Measurements from ENCODE around the gene EFL1. TPM values are rescaled to one million over a fixed set of nuclear protein-coding genes. Genes with fewer than 3 reads are reported as not detected.

EFL1 gene
- polyA plus RNA-seq, 1 donor (not counting 4 experiments of a cell fraction or from before 2014, with no cell fraction given): 32.0 TPM

- DNase-seq (ENCODE audit: low read depth, low spot score): no peak
- Histone ChIP-seq H3K4me1 (ENCODE audit: control insufficient read depth, extremely low read depth, insufficient read depth, low read length) (peaks cover 4% of the 10 kb centered on the region), H3K27ac (ENCODE audit: control insufficient read depth, insufficient read depth, low read length) (no peak overlapping the region), H3K79me2 (ENCODE audit: control insufficient read depth, insufficient read depth, low read length) (no peaks in the 10 kb centered on the region), H3K36me3 (ENCODE audit: control insufficient read depth in 2 of 2, extremely low read depth in 1 of 2, insufficient read depth in 2 of 2, low read length in 2 of 2) (no peaks in the 10 kb centered on the region), H3K27me3 (ENCODE audit: control insufficient read depth, extremely low read depth, insufficient read depth, low read length) (no peaks in the 10 kb centered on the region), H3K9ac (ENCODE audit: control insufficient read depth, extremely low read depth, insufficient read depth, low read length) (no peak overlapping the region), H4K20me1 (ENCODE audit: control insufficient read depth, extremely low read depth, insufficient read depth, low read length) (no peaks in the 10 kb centered on the region), H3K4me2 (ENCODE audit: control insufficient read depth, extremely low read depth, insufficient read depth, low read depth, low read length) (no peak overlapping the region), H3K4me3 (ENCODE audit: control insufficient read depth in 2 of 3, extremely low read depth in 1 of 3, insufficient read depth in 2 of 3, low read depth in 1 of 3, low read length in 3 of 3) (no peak overlapping the region), H2AFZ (ENCODE audit: control insufficient read depth, low read length) (no peak overlapping the region), H3K9me1 (ENCODE audit: control insufficient read depth, extremely low read depth, insufficient read depth, low read length) (no peaks in the 10 kb centered on the region), H3K9me3 (ENCODE audit: control insufficient read depth, low read depth, low read length) (no peaks in the 10 kb centered on the region)
- no peak for TF ChIP-seq CTCF (optimal IDR thresholded peaks at IDR 0.05 in 1 of 3, IDR thresholded peaks at IDR 0.05 in 1 of 3, conservative IDR thresholded peaks at IDR 0.05 in 1 of 3; ENCODE audit: extremely low read depth in 1 of 3, insufficient read depth in 2 of 3, low read length in 3 of 3)
- no peak for TF ChIP-seq EZH2 (IDR thresholded peaks at IDR 0.05; ENCODE audit: low read length)
- dilution Hi-C loops (cut with MboI; ENCODE audit: extremely low pct_ligation_motif_present, low sequenced_read_pairs): no loop called here
- FAIRE-seq: no peak
Measured at GRCh38 chr15:82098674-82099073, 163.9 kb downstream of the EFL1 start.

DNA sequence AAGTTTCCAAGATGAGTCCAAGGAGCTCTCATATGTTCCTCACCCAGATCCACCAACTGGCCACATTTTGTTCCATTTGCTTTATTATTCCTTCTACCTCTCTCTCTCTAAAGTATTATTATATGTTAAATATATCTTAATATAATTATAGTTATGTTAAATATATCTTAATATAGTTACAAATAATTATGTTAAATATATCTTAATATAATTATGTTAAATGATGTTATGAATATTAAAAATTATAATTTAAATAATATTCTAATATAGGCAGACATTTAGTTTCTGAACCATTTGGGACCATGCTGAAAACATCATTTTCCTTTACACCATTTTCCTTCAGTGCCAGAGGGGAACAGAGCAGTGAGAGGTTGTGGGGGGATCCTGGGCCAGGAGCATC is 166.7 kb downstream of the EFL1 start:
- no peak for FAIRE-seq

More for the DNA sequence above, 166.7 kb downstream of the EFL1 start:
- Histone ChIP-seq H3K4me1 (ENCODE audit: control insufficient read depth, extremely low read depth, insufficient read depth, low read length) (peaks cover 6% of the 10 kb centered on the region), H3K36me3 (ENCODE audit: control insufficient read depth in 2 of 2, extremely low read depth in 1 of 2, insufficient read depth in 2 of 2, low read length in 2 of 2) (no peaks in the 10 kb centered on the region), H3K4me3 (ENCODE audit: control insufficient read depth in 2 of 3, extremely low read depth in 1 of 3, insufficient read depth in 2 of 3, low read depth in 1 of 3, low read length in 3 of 3) (no peak overlapping the region), H3K9ac (ENCODE audit: control insufficient read depth, extremely low read depth, insufficient read depth, low read length) (no peak overlapping the region), H4K20me1 (ENCODE audit: control insufficient read depth, extremely low read depth, insufficient read depth, low read length) (no peaks in the 10 kb centered on the region), H3K27me3 (ENCODE audit: control insufficient read depth, extremely low read depth, insufficient read depth, low read length) (no peaks in the 10 kb centered on the region), H3K79me2 (ENCODE audit: control insufficient read depth, insufficient read depth, low read length) (no peaks in the 10 kb centered on the region), H3K9me1 (ENCODE audit: control insufficient read depth, extremely low read depth, insufficient read depth, low read length) (no peaks in the 10 kb centered on the region), H2AFZ (ENCODE audit: control insufficient read depth, low read length) (no peak overlapping the region), H3K27ac (ENCODE audit: control insufficient read depth, insufficient read depth, low read length) (no peak overlapping the region), H3K9me3 (ENCODE audit: control insufficient read depth, low read depth, low read length) (no peaks in the 10 kb centered on the region), H3K4me2 (ENCODE audit: control insufficient read depth, extremely low read depth, insufficient read depth, low read depth, low read length) (no peak overlapping the region)
- no peak for DNase-seq (ENCODE audit: low read depth, low spot score)
- TF ChIP-seq EZH2 (IDR thresholded peaks at IDR 0.05; ENCODE audit: low read length) (no peak), CTCF (optimal IDR thresholded peaks at IDR 0.05 in 1 of 3, IDR thresholded peaks at IDR 0.05 in 1 of 3, conservative IDR thresholded peaks at IDR 0.05 in 1 of 3; ENCODE audit: extremely low read depth in 1 of 3, insufficient read depth in 2 of 3, low read length in 3 of 3) (no peak)
- dilution Hi-C loops (cut with MboI; ENCODE audit: extremely low pct_ligation_motif_present, low sequenced_read_pairs): no loop called here
